HCT116 (cell line): ENCODE results near the gene MAPK8IP1.

Experiments
- POLR2A ChIP-seq: IDR thresholded peaks from 2 replicates; pipeline ENCODE4 v1.7.0; 2011; ENCODE audit warnings: borderline replicate concordance; ENCODE audit not compliant: insufficient read depth, insufficient read length; ENCODE audit errors: extremely low read depth
- ZNF274 ChIP-seq: fragments of 200-500 bp; sonication (Bioruptor generic); IDR thresholded peaks from 2 replicates; pipeline ENCODE4 v1.6.1; 2014; ENCODE audit warnings: mild to moderate bottlenecking, low read depth, low read length, inconsistent platforms
- TF ChIP-seq, protein P1 (sequence below), 3 experiments: fragments of 200-600 bp in 1 of 3; sonication (generic) in 1 of 3; IDR thresholded peaks in 2 of 3; conservative IDR thresholded peaks in 1 of 3; 2 replicates each; pipeline ENCODE4 v1.5.1; 2012 to 2017; ENCODE audit warnings: low read depth in 2 of 3, low read length in 2 of 3, antibody characterized with exemption in 1 of 3, borderline replicate concordance in 1 of 3, control low read depth in 1 of 3, mild to moderate bottlenecking in 1 of 3, mixed read lengths in 1 of 3, mixed run types in 1 of 3, moderate library complexity in 1 of 3; ENCODE audit not compliant: insufficient read depth in 1 of 3

DNA sequence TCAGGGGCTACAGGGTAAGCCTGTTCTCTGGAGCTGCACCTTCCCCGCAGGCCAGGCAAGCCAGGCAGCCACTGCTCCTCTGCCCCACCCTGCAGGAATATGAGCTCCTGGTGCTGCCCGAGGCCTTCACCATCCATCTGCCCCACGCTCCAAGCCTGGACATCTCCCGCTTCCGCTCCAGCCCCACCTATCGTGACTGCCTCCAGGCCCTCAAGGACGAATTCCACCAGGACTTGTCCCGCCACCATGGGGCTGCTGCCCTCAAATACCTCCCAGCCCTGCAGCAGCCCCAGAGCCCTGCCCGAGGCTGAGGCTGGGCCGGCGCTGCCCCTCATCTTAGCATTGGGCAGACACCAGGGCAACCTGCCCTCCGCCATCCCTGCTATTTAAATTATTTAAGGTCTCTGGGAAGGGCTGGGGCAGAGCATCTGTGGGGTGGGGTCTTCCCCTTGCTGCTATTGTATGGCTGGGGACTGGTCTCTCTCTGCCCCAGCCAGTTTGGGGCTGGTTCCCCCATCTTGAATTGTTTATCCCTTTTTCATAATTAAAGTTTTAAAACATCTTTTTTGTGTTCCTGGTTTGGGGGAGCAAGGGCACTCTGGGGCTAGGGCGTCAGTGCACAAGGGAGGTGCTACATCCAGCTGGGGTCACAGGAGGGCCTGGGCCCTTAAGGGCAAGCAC is 43.2 kb downstream of the MAPK8IP1 start:
- TF ChIP-seq, protein P1, sequence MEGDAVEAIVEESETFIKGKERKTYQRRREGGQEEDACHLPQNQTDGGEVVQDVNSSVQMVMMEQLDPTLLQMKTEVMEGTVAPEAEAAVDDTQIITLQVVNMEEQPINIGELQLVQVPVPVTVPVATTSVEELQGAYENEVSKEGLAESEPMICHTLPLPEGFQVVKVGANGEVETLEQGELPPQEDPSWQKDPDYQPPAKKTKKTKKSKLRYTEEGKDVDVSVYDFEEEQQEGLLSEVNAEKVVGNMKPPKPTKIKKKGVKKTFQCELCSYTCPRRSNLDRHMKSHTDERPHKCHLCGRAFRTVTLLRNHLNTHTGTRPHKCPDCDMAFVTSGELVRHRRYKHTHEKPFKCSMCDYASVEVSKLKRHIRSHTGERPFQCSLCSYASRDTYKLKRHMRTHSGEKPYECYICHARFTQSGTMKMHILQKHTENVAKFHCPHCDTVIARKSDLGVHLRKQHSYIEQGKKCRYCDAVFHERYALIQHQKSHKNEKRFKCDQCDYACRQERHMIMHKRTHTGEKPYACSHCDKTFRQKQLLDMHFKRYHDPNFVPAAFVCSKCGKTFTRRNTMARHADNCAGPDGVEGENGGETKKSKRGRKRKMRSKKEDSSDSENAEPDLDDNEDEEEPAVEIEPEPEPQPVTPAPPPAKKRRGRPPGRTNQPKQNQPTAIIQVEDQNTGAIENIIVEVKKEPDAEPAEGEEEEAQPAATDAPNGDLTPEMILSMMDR (IDR thresholded peaks at IDR 0.05 in 2 of 3, conservative IDR thresholded peaks at IDR 0.05 in 1 of 3; ENCODE audit: borderline replicate concordance in 1 of 3, insufficient read depth in 1 of 3, low read depth in 2 of 3, low read length in 2 of 3): no peak
- TF ChIP-seq ZNF274 (no peak), POLR2A (no peak)
